Measurements from ENCODE around the gene SPEG.

The SPEG gene

GRCh38 chr2:219440388-219441256, 6.0 kb downstream of the SPEG start:
- Histone ChIP-seq H3K27ac (ENCODE audit: low read length) (no peak overlapping the region), H3K27me3 (ENCODE audit: low read depth, low read length) (peaks cover 11% of the 10 kb centered on the region), H2AFZ (ENCODE audit: low read depth, low read length) (no peak overlapping the region), H4K20me1 (ENCODE audit: insufficient read depth, low read length) (no peaks in the 10 kb centered on the region), H3K36me3 (replicated peaks; ENCODE audit: low read depth, low read length) (no peaks in the 10 kb centered on the region), H3K9me3 (ENCODE audit: insufficient read depth, low read length) (no peaks in the 10 kb centered on the region), H3K4me3 (ENCODE audit: low read length) (no peak overlapping the region), H3K4me2 (ENCODE audit: low read length) (no peak overlapping the region), H3K4me1 (ENCODE audit: low read length) (no peaks in the 10 kb centered on the region), H3K79me2 (ENCODE audit: low read length) (no peaks in the 10 kb centered on the region), H3K9ac (ENCODE audit: low read length) (no peak overlapping the region)
- no peak for TF ChIP-seq EZH2phosphoT487 (IDR thresholded peaks at IDR 0.05; ENCODE audit: low read depth)
- no peak for TF ChIP-seq CTCF (IDR thresholded peaks at IDR 0.05; ENCODE audit: low read depth, low read length)

- no peaks in the 10 kb centered on the region for H4K20me1 ChIP-seq (ENCODE audit: insufficient read depth, low read length)
- peak overlapping the region; percentile 66 for H3K4me2 ChIP-seq (ENCODE audit: low read length)
- no peak overlapping the region for H3K27ac ChIP-seq (ENCODE audit: low read length)
- H3K27me3 ChIP-seq (ENCODE audit: low read depth, low read length) = peaks cover 11% of the 10 kb centered on the region
- H3K4me1 ChIP-seq (ENCODE audit: low read length) = peaks cover 7% of the 10 kb centered on the region
- peak overlapping the region; percentile 71 for H3K4me3 ChIP-seq (ENCODE audit: low read length)
- H3K9me3 ChIP-seq (ENCODE audit: insufficient read depth, low read length) = no peaks in the 10 kb centered on the region
- TF ChIP-seq CTCF (IDR thresholded peaks at IDR 0.05; ENCODE audit: low read depth, low read length) = no peak
- no peak for TF ChIP-seq EZH2phosphoT487 (IDR thresholded peaks at IDR 0.05; ENCODE audit: low read depth)
- H3K79me2 ChIP-seq (ENCODE audit: low read length) = no peaks in the 10 kb centered on the region
- peak overlapping the region; percentile 37; the same call in 1 of the 2 replicates for H3K9ac ChIP-seq (ENCODE audit: low read length)
- H2AFZ ChIP-seq (ENCODE audit: low read depth, low read length) = 0 out of 2 replicates have a peak overlapping the region, but pooled peaks have one; percentile 30
- H3K36me3 ChIP-seq (replicated peaks; ENCODE audit: low read depth, low read length) = no peaks in the 10 kb centered on the region
Observed at GRCh38 chr2:219441451-219442255, 7.0 kb downstream of the SPEG start.

GRCh38 chr2:219442256-219443015, 7.8 kb downstream of the SPEG start:
- no peak overlapping the region for H2AFZ ChIP-seq (ENCODE audit: low read depth, low read length)
- TF ChIP-seq CTCF (IDR thresholded peaks at IDR 0.05; ENCODE audit: low read depth, low read length) (no peak), EZH2phosphoT487 (IDR thresholded peaks at IDR 0.05; ENCODE audit: low read depth) (no peak)
- no peaks in the 10 kb centered on the region for H3K9me3 ChIP-seq (ENCODE audit: insufficient read depth, low read length)
- H3K36me3 ChIP-seq (replicated peaks; ENCODE audit: low read depth, low read length) = no peaks in the 10 kb centered on the region
- H4K20me1 ChIP-seq (ENCODE audit: insufficient read depth, low read length) = no peaks in the 10 kb centered on the region
- peaks cover 11% of the 10 kb centered on the region for H3K27me3 ChIP-seq (ENCODE audit: low read depth, low read length)
- H3K27ac ChIP-seq (ENCODE audit: low read length) = no peak overlapping the region
- peaks cover 7% of the 10 kb centered on the region for H3K4me1 ChIP-seq (ENCODE audit: low read length)
- H3K9ac ChIP-seq (ENCODE audit: low read length) = no peak overlapping the region
- H3K4me3 ChIP-seq (ENCODE audit: low read length) = peak overlapping the region; percentile 71
- no peaks in the 10 kb centered on the region for H3K79me2 ChIP-seq (ENCODE audit: low read length)
- peak overlapping the region; percentile 26 for H3K4me2 ChIP-seq (ENCODE audit: low read length)

Data from OCI-LY3 (cell line).